HUES48 (cell line): Measurements from ENCODE around the gene SHLD2.
"Not testable (repeated sequence)": the region's sequence is repeated elsewhere in the genome, so short reads cannot be mapped to it uniquely, and the experiment has no call there.

Source experiments
- H3K27ac ChIP-seq: one replicate; pipeline ENCODE4 v1.7.0; 2013; ENCODE audit warnings: low read depth, low read length, inconsistent platforms
- H3K27me3 ChIP-seq: 2 replicates; pipeline ENCODE4 v1.6.1; 2013; ENCODE audit warnings: mild to moderate bottlenecking, low read length; ENCODE audit not compliant: control insufficient read depth, insufficient read depth
- H3K36me3 ChIP-seq: 2 replicates; pipeline ENCODE4 v1.6.1; 2013; ENCODE audit warnings: low read length; ENCODE audit not compliant: control insufficient read depth, insufficient read depth
- H3K4me1 ChIP-seq: 2 replicates; pipeline ENCODE4 v1.6.1; 2013; ENCODE audit warnings: mild to moderate bottlenecking, low read length; ENCODE audit not compliant: control insufficient read depth, insufficient read depth
- H3K4me3 ChIP-seq: 2 replicates; pipeline ENCODE4 v1.5.1; 2013; ENCODE audit warnings: mild to moderate bottlenecking, low read depth, low read length
- H3K9ac ChIP-seq: 2 replicates; pipeline ENCODE4 v1.6.1; 2013; ENCODE audit warnings: mild to moderate bottlenecking, low read depth, low read length, moderate library complexity
- H3K9me3 ChIP-seq: 2 replicates; pipeline ENCODE4 v1.6.1; 2013; ENCODE audit warnings: low read length; ENCODE audit not compliant: control insufficient read depth, insufficient read depth

Gene SHLD2

DNA sequence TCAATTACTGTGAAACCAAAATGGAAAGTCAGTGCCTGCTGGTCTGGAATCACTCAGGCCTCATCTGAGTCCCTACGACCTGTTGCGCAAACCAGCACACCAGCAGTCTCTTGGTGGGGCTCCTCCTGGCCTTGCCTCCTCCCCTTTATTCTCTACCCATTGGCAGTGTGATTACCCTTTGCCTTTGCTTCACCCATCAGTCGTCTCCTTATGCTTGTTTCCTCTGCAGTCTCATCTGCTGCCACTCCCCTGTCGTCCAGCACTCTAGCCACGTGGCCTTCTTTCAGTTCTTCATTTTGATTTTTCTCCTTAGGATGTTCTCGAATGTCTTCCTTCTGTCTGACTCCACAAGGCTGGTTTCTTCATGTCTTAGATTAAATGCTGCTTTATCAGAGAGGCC lies 89.4 kb downstream of the SHLD2 start:
- not testable (repeated sequence) for H3K4me1 ChIP-seq, H3K27ac ChIP-seq, H3K4me3 ChIP-seq, H3K9ac ChIP-seq, H3K9me3 ChIP-seq, H3K36me3 ChIP-seq, H3K27me3 ChIP-seq

DNA sequence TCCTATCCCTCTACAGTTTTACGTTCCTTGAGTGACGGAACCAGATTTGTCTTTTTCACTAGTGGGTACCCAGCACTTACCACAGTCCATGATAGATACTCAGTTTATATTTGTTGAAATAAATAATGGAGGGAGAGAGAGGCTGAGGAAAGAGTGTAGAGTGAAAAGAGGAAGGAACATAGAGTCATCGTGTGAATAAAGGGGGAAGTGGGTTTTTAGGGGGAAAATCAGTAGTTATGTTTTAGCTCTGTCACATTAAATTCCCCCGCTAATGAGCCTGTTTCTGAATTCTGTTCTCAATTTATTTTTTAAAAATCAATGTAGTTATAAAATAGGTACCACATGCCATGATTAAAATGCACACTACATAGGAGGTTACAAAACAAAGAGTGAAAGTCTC lies 91.0 kb downstream of the SHLD2 start:
- not testable (repeated sequence) for H3K9me3 ChIP-seq, H3K9ac ChIP-seq, H3K4me3 ChIP-seq, H3K27me3 ChIP-seq, H3K27ac ChIP-seq, H3K4me1 ChIP-seq, H3K36me3 ChIP-seq

DNA sequence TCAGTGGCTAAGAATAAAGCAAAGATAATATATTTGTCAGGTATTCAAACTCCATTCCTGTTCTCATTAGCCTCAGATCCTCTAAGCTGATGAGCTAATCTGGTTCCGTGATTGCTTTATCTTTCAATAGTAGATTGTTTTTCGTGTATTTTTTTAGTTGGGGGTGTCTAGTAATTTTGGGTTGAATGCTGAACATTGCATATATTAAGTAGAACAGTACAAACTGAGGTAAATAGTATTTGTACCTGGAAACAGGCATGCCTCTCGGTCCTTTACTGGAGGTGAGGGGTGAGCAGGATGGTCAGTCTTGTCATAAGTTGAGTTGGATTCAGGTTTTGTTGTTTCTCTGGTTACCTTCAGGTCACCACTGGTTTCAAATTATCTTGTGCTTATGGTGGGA lies 92.6 kb downstream of the SHLD2 start:
- H3K4me1 ChIP-seq, H3K27me3 ChIP-seq, H3K36me3 ChIP-seq, H3K4me3 ChIP-seq, H3K9me3 ChIP-seq, H3K9ac ChIP-seq, H3K27ac ChIP-seq: not testable (repeated sequence)

DNA sequence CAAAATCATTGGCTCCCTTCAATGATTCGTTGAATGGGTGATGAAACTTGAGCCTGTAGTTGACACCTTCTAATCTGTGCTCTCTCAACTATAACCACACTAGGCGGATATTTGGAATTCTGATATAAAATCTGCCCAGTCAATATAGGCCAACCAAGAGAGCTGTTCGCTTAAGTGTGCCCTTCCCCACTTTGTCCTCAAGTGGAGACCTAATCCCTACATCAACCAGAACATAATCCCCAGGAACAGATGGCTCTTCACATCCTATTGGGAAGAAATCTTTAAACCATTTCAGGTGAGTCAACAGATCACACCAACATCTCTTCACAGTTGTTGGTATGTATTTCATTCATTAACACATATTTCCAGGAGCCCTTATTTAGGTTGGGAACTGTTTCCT lies 96.8 kb downstream of the SHLD2 start:
- not testable (repeated sequence) for H3K9me3 ChIP-seq, H3K4me3 ChIP-seq, H3K27ac ChIP-seq, H3K9ac ChIP-seq, H3K36me3 ChIP-seq, H3K27me3 ChIP-seq, H3K4me1 ChIP-seq

DNA sequence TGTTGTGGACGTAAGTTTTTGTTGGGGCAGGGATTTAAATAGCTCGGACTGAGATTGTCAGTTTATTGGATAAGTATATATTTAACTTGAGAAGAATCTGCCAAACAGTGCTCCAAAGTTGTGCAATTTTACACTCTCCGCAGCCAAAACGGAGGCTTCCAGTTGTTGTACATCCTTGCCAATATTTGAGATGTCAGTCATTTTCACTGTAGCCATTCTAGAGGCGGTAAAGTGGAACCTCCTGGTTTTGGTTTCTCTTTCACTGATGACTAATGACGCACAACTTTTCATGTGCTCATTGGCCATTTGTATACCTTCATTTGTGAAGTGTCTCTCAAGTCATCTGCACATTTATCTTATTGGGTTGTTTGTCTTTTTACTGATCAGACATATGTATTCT lies 105.9 kb downstream of the SHLD2 start:
- not testable (repeated sequence) for H3K4me1 ChIP-seq, H3K4me3 ChIP-seq, H3K9me3 ChIP-seq, H3K27ac ChIP-seq, H3K9ac ChIP-seq, H3K36me3 ChIP-seq, H3K27me3 ChIP-seq

DNA sequence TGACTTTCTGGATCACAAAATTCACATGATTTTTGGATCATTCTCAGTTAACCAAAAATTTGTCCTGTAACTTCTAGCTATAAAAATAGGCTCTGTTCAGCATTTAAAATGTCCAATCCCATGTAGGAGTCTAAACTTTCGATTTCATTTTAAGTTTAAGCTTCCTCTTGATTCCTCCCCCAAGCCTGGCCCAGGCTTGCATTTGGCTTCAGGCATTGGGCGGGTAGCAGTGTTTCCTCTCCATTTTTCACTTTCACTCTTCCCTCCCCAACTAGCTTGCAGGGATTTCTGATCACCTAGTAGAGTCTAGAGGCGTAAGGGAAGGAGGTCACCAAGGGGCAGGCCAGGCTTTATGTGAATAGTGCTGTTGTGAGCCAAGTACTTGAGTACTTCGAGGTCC lies 109.8 kb downstream of the SHLD2 start:
- H3K27me3 ChIP-seq, H3K27ac ChIP-seq, H3K9ac ChIP-seq, H3K9me3 ChIP-seq, H3K4me3 ChIP-seq, H3K36me3 ChIP-seq, H3K4me1 ChIP-seq: not testable (repeated sequence)

DNA sequence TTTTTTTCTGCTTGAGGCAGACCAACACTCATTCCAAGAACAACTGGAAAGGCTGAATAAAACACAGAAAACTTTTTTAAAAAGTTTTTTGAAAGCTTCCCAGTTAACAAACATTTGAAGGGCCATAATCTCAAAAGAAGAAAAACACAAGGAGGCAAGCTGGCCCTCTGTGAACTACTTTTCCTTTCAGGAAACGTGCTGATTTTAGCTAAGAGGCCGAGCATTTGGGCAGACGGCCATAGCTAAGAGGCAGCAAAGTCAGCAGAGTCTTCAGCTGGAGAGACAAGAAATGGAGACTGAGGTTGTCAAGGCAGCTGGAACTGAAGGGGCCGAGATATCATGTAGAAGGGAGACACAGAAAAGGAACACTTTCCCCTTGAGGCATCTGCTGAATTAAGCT lies 111.9 kb downstream of the SHLD2 start:
- not testable (repeated sequence) for H3K9me3 ChIP-seq, H3K9ac ChIP-seq, H3K4me3 ChIP-seq, H3K36me3 ChIP-seq, H3K27ac ChIP-seq, H3K4me1 ChIP-seq, H3K27me3 ChIP-seq

DNA sequence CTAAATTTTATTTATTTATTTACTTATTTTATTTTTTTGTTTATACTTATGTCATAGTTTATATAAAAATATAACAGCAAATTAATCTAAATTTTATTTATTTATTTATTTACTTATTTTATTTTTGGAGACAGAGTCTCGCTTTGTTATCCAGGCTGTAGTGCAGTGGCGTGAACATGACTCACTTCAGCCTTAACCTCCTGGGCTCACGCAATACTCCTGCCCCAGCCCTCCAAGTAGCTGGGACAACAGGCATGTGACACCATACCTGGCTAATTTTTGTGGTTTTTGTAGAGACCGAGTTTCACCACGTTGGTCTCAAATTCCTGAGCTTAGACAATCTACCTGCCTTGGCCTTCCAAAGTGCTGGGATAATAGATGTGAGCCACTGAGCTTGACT lies 115.3 kb downstream of the SHLD2 start:
- not testable (repeated sequence) for H3K9ac ChIP-seq, H3K4me1 ChIP-seq

DNA sequence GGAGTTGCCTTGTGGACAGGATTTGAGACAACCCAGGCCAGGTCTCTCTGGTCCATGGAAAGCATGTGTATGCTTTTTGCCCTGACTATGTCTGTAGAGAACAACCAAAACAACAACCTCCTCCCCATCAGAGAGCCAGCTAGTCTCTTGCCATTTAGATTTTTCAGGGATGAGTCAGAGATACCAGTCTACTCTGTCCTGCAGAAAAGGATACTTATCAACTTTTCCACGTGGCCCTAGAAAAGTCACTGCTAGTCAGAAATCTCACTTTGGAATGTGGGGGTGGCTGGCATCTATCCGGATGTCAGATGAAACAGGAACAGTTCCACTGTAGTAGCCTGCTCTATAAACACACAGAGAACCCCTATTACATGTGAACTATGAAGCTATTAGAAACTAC lies 116.8 kb downstream of the SHLD2 start:
- not testable (repeated sequence) for H3K4me1 ChIP-seq, H3K27ac ChIP-seq, H3K4me3 ChIP-seq

More for the DNA sequence above, 115.3 kb downstream of the SHLD2 start:
- H3K36me3 ChIP-seq, H3K9me3 ChIP-seq, H3K27ac ChIP-seq, H3K27me3 ChIP-seq, H3K4me3 ChIP-seq: not testable (repeated sequence)

DNA sequence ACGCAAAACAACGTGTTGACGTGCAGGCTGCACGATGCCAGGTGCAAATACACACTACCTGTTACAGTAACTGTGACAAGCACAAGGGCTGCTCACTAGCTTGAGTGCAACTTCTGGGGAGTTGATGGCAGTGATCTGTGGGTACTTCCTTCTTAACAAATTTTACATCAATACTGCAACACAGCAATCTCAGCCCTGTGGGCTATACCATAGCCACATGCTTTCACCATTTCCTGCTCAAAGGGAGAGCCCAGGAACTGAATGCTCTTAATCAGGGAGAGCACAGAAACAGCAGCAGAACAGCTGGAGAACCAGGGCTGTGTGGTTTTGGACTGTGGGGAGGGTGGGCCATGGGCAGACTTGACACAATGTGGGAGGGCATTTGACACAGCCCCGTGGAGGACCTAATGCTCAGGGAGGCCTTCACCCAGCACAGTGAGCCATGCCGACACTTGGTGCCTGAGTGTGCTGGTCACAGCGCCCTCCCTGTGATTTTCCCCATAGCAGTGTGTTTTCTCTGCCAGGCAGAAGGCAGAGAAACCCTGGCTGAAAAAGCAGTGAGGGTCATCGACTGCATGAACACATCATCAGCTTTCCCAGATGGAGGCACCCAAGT lies 118.3 kb downstream of the SHLD2 start:
- not testable (repeated sequence) for H3K4me1 ChIP-seq, H3K9me3 ChIP-seq, H3K36me3 ChIP-seq, H3K27ac ChIP-seq, H3K27me3 ChIP-seq, H3K4me3 ChIP-seq, H3K9ac ChIP-seq

More for the DNA sequence above, 116.8 kb downstream of the SHLD2 start:
- H3K36me3 ChIP-seq, H3K27me3 ChIP-seq, H3K9me3 ChIP-seq, H3K9ac ChIP-seq: not testable (repeated sequence)

DNA sequence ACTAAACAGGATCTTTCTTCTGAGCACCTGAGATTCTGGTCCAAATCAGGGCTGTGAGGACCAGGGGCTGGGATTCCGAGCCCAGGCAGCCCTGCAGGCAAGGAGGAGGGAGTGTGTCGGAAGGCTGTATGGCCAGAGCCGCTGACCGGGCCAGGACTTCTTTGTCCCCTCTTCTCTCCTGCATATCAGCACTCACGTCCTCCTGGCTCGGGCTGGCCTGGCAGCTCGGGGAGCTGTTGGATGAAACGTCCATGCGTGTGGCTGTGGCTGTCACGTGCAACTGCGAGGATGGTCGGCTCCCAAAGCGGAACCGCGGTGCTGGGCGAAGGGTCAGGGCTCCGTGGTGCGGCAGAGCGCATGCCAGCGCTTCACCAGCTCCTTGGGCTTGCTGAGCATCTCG lies 118.8 kb downstream of the SHLD2 start:
- not testable (repeated sequence) for H3K27me3 ChIP-seq, H3K4me3 ChIP-seq, H3K9me3 ChIP-seq, H3K9ac ChIP-seq, H3K27ac ChIP-seq, H3K4me1 ChIP-seq, H3K36me3 ChIP-seq

DNA sequence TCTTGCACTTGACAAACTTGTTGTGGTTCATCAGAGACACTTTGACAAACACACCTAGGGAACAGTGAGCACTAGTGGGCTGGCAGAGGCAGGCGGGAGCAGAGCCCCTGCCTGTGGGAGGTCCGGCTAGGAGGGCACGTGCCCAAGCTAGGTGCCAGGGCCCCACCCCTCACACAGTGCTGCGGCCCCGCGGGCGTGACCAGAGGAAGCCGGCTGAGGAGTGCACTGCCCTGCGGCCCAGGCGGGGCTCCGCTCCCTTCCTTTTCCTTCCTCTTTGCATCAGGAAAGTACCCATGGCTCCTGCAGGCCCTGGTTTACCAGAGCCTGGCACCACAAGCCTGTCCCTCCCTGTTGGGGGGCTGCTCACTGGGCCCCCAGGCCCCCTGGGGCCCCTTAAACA lies 121.1 kb downstream of the SHLD2 start:
- H3K27ac ChIP-seq, H3K9me3 ChIP-seq, H3K36me3 ChIP-seq, H3K27me3 ChIP-seq, H3K9ac ChIP-seq, H3K4me1 ChIP-seq, H3K4me3 ChIP-seq: not testable (repeated sequence)
